GM19328 (cell line): Measurements from ENCODE around the gene EZH2.

Experiments used
- ATAC-seq: cut with Tn5 transposase; IDR thresholded peaks from one replicate; pipeline ENCODE4 v1.9.1; 2021; ENCODE audit warnings: mild to moderate bottlenecking, moderate library complexity; ENCODE audit not compliant: unreplicated experiment

EZH2 gene

GRCh38 chr7:148774471-148774870, 109.6 kb downstream of the EZH2 start:
- no peak for ATAC-seq

DNA sequence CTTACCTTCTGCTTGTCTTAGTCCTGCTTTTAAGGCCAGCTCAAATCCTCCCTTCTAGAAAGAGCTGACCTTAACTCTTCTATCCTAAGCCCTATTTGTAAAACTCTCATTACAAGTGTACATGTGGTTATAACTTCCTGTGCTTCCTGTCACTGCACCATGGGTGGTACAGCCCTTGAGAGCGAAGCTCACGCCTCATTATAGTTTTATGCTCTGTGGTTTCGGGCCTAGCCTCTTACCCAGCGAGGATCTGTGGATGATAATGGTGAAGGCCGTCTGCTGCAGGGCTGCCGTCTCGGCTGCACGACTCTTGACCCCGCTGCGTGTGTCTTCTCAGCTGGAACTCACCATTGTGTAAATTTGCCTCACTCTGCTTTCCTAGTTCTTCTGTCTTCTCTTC, 110.8 kb downstream of the EZH2 start:
- peak; percentile 76 for ATAC-seq

DNA sequence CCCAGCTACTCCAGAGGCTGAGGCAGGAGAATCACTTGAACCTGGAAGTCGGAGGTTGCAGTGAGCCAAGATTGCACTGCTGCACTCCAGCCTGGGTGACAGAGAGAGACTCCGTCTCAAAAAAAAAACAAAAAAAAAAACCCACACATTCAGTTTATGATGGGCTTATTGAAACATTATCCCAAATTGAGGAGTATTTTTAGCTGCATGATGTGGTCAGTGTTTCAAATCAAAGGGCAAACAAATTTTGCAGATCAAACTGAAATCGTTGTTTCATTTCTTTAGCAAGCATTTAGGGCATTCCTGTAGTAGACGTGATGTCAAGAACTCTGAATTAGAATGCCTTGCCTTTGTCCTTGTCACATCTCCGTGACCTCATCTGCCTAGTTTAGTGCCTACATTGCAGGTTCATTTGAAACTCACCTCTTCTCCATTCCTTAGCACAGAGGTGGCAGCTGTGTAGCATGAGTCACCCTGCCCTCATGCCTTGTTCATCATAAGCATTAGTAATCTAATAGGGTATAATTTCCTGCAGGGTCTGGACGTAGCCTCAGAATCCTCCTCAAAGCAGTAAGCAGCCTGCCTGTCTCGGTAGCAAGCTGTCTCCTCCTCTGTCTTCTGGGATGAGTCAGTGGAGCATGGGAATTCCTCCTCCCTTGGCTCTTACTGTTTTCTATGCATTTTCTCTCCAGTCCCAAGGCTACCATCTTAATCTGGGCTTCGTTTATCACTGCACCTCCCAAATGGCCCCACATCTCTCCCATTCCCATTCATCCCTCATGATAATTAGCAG, 111.6 kb downstream of the EZH2 start:
- no peak for ATAC-seq

DNA sequence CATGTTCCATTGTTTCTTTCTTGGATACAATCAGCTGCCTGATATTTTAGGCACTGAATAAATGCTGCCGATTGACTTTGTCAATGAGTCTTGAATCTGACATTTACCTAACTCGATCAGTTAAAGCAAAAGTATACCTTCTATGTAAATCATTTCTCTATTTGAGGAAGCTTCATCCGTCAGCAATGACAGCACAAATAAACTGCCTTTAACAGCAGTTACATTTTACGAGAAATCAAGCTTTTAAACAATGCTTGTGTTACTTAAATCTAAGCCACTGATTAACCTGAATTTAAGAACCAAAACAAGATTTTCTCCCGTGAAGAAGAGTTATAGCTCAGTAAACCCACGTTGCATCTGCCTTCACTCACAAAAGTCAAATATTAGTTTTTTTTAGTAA, 114.1 kb downstream of the EZH2 start:
- no peak for ATAC-seq

- ATAC-seq, result no peak
These were observed 120.5 kb downstream of the EZH2 start for GRCh38 chr7:148763622-148764021.

DNA sequence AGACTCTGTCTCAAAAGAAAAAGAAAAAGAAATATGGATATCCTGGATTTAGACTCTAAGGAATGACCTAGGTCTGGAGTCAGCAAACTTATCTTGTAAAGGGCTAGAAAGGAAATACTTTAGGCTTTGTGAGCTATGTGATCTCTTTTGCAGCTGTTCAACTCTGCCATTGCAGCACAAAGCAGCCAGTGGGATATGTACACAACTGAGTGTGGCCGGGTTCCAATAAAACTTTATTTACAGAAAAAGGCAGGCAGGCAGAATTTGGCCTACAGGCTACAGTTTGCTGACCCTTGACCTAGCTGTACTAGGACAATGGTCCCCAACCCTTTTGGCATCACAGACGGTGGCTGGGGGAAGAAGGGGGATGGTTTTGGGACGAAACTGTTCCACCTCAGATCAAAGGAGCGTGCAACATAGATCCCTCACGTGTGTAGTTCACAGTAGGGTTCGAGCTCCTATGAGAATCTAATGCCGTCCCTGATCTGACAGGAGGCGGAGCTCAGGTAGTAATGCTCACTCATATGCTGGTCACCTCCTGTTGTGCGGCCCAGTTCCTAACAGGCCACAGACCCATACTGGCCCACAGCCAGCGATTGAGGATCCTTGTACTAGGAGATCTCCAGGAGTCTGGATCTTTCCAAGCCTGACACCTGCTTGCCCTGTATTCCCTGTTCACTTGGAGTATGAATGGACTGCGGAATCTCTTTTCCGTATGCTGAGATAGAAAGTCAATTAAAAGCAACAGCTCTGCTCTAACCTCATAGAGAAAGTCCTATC, 122.4 kb downstream of the EZH2 start:
- ATAC-seq, result no peak
